ENCODE data around the gene TNXB. TPM values are rescaled to one million over a fixed set of nuclear protein-coding genes. Genes with fewer than 3 reads are reported as not detected.
A peak's percentile ranks its signal among the peaks of the same experiment; 100 is the strongest.
"Not testable (repeated sequence)": the region's sequence is repeated elsewhere in the genome, so short reads cannot be mapped to it uniquely, and the experiment has no call there.

Gene TNXB
- total RNA-seq, 1 donor = 17.7 TPM

DNA sequence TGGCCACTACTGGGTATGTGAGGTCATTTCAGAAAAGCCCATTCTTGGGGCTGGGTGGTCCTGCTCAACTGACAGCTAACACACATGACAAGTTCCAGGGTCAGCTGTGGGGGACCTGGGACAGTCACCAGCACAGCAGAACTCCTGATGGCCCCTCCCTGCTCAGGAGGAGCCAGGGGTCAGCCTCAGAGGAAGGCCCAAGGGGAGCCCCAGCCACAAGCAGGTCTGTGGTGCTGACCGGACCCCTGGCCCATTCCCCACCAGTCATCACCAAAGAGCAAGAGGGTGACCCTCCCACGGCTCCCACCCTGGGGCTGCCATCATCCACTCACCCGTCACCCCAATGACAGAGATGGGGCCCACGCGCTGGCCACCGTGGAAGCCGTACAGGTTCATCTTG, 52.9 kb downstream of the TNXB start:
- H3K4me3 ChIP-seq (ENCODE audit: low read depth, low read length) = no peak overlapping the region
- DNase-seq (ENCODE audit: low read depth) = no peak
- TF ChIP-seq CTCF (IDR thresholded peaks at IDR 0.05; ENCODE audit: insufficient read depth, low read depth, low read length) = no peak

GRCh38 chr6:32055756-32056155, 53.4 kb downstream of the TNXB start:
- DNase-seq (ENCODE audit: low read depth); H3K4me3 ChIP-seq (ENCODE audit: low read depth, low read length): not testable (repeated sequence)

GRCh38 chr6:32053314-32053713, 55.8 kb downstream of the TNXB start:
- not testable (repeated sequence) for DNase-seq (ENCODE audit: low read depth); H3K4me3 ChIP-seq (ENCODE audit: low read depth, low read length)

GRCh38 chr6:32052626-32053025, 56.5 kb downstream of the TNXB start:
- not testable (repeated sequence) for H3K4me3 ChIP-seq (ENCODE audit: low read depth, low read length); DNase-seq (ENCODE audit: low read depth)

DNA sequence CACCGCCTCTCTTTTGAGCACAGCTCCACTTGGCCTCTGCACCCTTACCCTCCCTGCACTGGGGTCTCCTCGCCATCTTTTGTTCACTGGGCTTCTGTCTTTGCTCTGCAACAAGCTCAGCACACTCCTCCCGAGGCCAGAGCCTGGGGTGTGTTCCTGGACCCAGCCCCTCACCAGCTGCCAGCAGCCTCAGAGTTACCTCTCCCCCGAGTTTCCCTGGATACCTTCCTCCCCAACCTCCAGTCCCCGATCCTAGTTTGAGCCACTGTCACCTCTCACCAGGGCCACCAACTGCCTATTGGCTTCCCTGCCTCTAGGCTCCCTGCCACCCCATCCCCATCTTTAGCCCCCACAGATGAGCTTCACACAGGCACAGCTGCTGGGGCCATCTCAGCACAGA, 58.6 kb downstream of the TNXB start:
- TF ChIP-seq CTCF (IDR thresholded peaks at IDR 0.05; ENCODE audit: insufficient read depth, low read depth, low read length) = no peak
- DNase-seq (ENCODE audit: low read depth) = no peak
- H3K4me3 ChIP-seq (ENCODE audit: low read depth, low read length) = no peak overlapping the region

GRCh38 chr6:32049736-32050135, 59.4 kb downstream of the TNXB start:
- not testable (repeated sequence) for H3K4me3 ChIP-seq (ENCODE audit: low read depth, low read length); DNase-seq (ENCODE audit: low read depth)

DNA sequence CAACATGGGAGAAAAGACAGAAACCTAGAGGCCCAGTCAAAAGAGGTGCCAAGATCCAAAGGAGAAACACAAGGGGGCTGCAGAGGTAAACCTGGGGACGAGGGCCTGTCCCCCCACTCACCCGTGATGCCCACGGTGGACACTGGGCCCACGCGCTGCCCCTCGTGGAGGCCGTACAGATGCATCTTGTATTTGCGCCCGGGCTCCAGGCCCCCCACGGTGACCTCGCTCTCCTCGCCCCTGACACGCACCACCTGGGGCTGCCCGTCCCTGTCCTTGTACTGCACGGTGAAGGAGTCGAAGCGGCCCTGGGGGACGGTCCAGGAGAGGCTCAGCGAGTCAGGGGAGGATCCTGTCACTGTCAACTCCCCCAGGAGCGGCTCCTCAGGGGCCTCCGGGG, 60.0 kb downstream of the TNXB start:
- H3K4me3 ChIP-seq (ENCODE audit: low read depth, low read length); DNase-seq (ENCODE audit: low read depth): not testable (repeated sequence)

DNA sequence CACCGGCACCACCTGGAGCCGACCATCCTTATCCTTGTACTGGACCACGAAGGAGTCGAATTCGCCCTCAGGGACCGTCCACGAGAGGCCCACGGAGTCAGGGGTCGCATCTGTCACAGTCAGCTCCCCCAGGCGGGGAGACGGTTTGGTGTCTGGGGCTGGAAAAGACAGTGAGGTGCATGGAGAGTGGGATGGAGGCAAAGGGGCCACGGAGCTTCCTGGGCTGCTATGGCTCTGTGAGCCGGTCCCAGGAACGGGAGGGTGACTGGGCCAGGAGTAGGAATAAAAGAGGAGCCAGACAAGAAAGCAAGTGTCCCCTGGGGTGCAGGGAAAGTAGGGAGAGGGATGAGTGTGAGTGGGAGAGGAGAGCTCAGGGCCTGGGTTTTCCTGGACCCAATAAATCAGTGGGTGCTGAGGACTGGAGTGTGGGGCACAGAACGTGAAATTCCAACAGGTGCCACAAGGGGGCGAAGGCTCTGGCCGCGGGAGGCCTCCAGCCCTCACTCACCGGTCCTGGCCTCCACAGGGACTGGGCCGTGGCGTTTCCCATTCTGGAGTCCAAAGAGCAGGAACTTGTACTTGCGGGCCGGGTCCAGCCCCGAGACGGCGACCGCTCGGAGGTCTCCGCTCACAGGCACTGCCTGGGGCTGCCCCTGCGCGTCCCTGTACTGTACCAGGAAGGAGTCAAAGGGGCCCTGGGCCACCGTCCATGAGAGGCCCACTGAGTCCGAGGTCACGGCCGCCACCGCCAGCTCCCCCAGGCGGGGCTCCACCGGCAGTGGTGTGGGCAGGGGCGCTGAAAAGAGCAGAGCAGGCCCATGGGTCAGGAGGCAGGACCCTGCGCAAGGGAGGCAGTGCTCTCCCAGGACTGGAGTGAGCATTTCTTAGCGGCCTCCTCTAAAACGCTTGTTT, 61.0 kb downstream of the TNXB start:
- TF ChIP-seq CTCF (IDR thresholded peaks at IDR 0.05; ENCODE audit: insufficient read depth, low read depth, low read length) = peak; percentile 85
- peak; percentile 54 for DNase-seq (ENCODE audit: low read depth)
- H3K4me3 ChIP-seq (ENCODE audit: low read depth, low read length) = no peak overlapping the region

GRCh38 chr6:32047539-32047854, 61.6 kb downstream of the TNXB start:
- no peak overlapping the region for H3K4me3 ChIP-seq (ENCODE audit: low read depth, low read length)
- DNase-seq (ENCODE audit: low read depth) = no peak
- TF ChIP-seq CTCF (IDR thresholded peaks at IDR 0.05; ENCODE audit: insufficient read depth, low read depth, low read length) = no peak

DNA sequence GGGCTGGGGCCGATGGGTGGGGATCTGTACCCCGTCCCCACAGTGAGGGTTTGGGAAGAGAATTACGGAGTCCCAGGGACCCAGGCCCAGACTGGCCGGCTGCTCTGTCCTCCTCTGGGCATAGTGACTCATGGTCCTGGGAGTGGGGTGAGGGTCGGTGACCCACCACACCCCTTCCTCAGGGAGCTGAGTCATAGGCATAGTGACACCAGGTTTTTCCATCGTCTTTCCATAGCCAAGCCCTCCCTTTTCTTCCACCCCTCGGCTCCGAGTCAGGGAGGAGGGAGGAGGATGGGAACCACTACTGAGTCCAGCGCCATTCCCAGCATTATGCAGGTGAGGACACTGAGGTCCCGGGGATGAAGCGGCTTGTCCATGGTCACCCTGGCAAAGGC, 62.1 kb downstream of the TNXB start:
- no peak overlapping the region for H3K4me3 ChIP-seq (ENCODE audit: low read depth, low read length)
- no peak for TF ChIP-seq CTCF (IDR thresholded peaks at IDR 0.05; ENCODE audit: insufficient read depth, low read depth, low read length)
- peak; percentile 69 for DNase-seq (ENCODE audit: low read depth)
